ENCODE data around the gene ROR1.
A peak's percentile ranks its signal among the peaks of the same experiment; 100 is the strongest.

ROR1 gene

DNA sequence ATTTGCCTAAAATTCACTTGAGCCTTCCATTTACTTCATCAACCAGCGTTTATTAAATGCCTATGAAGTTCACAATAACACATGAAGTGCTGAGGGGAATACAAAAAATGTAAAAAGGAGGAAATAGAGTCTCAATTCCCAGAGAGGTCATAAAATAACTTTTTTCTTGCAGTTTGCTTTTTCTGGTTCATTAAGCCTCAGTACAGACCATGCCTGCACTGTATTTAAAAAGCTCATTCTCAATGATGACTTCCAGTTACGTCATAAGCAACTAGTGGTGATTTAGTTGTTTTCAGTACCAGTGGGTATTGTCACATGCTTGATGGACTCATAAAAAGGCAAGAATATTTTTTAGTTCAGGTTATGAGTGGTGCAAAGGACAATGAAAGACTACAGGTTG is 269.5 kb downstream of the ROR1 start:
- Histone ChIP-seq H3K9me3 (ENCODE audit: control insufficient read depth, low read depth, low read length) (no peaks in the 10 kb centered on the region), H3K4me1 (ENCODE audit: control insufficient read depth, low read depth, low read length) (peaks cover 35% of the 10 kb centered on the region), H3K27ac (ENCODE audit: low read length) (no peak overlapping the region), H3K4me3 (ENCODE audit: low read length) (no peak overlapping the region), H3K9ac (ENCODE audit: low read length) (no peak overlapping the region), H3K36me3 (ENCODE audit: control insufficient read depth, low read depth, low read length) (no peaks in the 10 kb centered on the region), H3K27me3 (ENCODE audit: control insufficient read depth, insufficient read depth, low read length) (no peaks in the 10 kb centered on the region)

DNA sequence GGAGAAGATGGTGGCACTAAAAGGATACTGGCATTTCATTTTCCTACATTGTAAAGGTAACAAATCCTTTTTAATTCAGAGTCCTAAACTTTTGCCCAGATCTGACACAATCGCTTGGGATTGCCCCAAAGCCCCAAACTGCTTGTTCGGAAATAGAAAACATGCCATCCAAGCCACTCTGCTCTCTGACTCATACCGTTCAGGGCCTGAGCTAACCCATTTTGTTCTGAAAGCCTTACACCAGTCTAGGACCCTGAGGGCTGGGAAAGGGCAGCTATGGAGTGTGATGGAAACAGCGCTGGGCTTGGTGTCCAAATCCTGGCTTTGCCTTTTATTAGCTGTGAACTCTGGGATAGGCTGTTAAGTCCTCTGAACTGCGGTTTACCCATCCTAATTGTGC is 270.2 kb downstream of the ROR1 start:
- no peak overlapping the region for H3K9ac ChIP-seq (ENCODE audit: low read length)
- H3K4me3 ChIP-seq (ENCODE audit: low read length): no peak overlapping the region
- no peaks in the 10 kb centered on the region for H3K36me3 ChIP-seq (ENCODE audit: control insufficient read depth, low read depth, low read length)
- no peak overlapping the region for H3K27ac ChIP-seq (ENCODE audit: low read length)
- H3K9me3 ChIP-seq (ENCODE audit: control insufficient read depth, low read depth, low read length): no peaks in the 10 kb centered on the region
- H3K27me3 ChIP-seq (ENCODE audit: control insufficient read depth, insufficient read depth, low read length): no peaks in the 10 kb centered on the region
- peaks cover 28% of the 10 kb centered on the region for H3K4me1 ChIP-seq (ENCODE audit: control insufficient read depth, low read depth, low read length)

GRCh38 chr1:64046243-64046642 is 272.4 kb downstream of the ROR1 start:
- Histone ChIP-seq H3K27ac (ENCODE audit: low read length) (peak overlapping the region; percentile 38), H3K4me1 (ENCODE audit: control insufficient read depth, low read depth, low read length) (peaks cover 17% of the 10 kb centered on the region), H3K9me3 (ENCODE audit: control insufficient read depth, low read depth, low read length) (no peaks in the 10 kb centered on the region), H3K36me3 (ENCODE audit: control insufficient read depth, low read depth, low read length) (peaks cover 8% of the 10 kb centered on the region), H3K9ac (ENCODE audit: low read length) (no peak overlapping the region), H3K27me3 (ENCODE audit: control insufficient read depth, insufficient read depth, low read length) (no peaks in the 10 kb centered on the region), H3K4me3 (ENCODE audit: low read length) (no peak overlapping the region)

DNA sequence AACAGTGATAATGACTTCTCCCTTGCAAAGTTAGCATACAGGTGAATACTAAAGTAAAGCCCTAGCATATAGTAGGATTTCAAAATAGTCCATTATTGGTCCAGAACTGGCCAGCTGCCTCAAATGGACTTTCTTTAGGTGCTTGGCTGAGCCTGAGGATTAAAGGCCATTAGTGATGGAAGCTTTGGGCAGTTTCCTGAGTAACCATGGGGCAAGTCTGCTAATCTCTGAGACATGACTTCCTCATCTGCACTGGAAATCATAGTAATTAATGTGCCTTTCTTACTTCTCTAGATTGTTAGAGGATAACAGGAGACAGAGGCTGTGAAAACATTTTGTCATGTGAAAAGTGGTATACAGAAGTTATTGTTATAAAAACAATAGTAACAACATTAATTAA is 273.1 kb downstream of the ROR1 start:
- Histone ChIP-seq H3K36me3 (ENCODE audit: control insufficient read depth, low read depth, low read length) (peaks cover 8% of the 10 kb centered on the region), H3K9ac (ENCODE audit: low read length) (no peak overlapping the region), H3K27ac (ENCODE audit: low read length) (no peak overlapping the region), H3K4me3 (ENCODE audit: low read length) (no peak overlapping the region), H3K4me1 (ENCODE audit: control insufficient read depth, low read depth, low read length) (peaks cover 17% of the 10 kb centered on the region), H3K9me3 (ENCODE audit: control insufficient read depth, low read depth, low read length) (no peaks in the 10 kb centered on the region), H3K27me3 (ENCODE audit: control insufficient read depth, insufficient read depth, low read length) (no peaks in the 10 kb centered on the region)

DNA sequence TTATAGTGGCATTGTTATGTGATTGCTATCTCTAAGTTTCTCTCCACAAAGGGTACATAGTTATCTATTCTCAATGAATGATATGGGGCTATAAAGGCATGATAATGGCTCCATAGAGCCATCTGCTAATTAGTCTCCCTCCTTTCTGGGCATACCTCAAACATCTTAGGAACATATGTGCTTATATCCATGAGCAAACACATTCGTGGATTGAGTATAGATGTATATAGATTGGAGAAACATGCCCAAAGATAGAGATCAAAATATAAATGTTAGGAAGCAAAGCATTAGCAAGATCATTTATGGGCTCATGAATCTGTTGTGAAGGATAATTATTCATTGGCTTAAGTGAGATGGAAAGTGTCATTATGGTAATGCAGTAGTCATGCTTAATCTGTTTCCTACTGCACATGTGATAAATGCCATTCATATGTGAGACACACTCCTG is 273.8 kb downstream of the ROR1 start:
- H3K27ac ChIP-seq (ENCODE audit: low read length): no peak overlapping the region
- no peak overlapping the region for H3K9ac ChIP-seq (ENCODE audit: low read length)
- H3K36me3 ChIP-seq (ENCODE audit: control insufficient read depth, low read depth, low read length): peaks cover 8% of the 10 kb centered on the region
- no peak overlapping the region for H3K4me3 ChIP-seq (ENCODE audit: low read length)
- H3K9me3 ChIP-seq (ENCODE audit: control insufficient read depth, low read depth, low read length): no peaks in the 10 kb centered on the region
- no peaks in the 10 kb centered on the region for H3K27me3 ChIP-seq (ENCODE audit: control insufficient read depth, insufficient read depth, low read length)
- H3K4me1 ChIP-seq (ENCODE audit: control insufficient read depth, low read depth, low read length): peaks cover 17% of the 10 kb centered on the region

DNA sequence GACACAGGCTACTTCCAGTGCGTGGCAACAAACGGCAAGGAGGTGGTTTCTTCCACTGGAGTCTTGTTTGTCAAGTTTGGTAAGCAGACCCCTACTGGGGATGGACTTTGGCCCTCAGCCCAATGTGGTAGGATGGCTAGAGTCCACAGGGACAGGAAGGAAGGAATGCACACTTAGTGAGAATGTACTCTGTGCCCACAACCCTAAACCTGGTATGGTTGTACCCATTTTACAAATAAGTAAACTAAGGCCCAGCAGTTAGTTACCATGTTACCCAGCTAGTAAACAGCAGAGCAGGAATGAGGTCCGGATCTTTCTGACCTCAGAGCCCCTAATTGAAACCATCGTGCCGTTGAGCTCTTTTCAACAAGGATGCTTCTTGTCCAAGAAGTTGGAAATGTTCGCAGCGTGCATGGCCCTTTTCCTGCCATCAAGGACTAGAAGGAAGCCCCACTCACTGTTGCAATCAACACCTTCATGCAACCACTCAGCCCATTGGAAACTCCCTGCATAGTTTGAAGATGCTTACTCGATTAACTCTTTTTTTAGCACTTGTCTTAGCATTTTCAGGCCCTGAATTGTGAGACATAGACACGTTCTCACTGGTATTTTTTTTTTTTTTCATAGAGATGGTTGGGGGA is 276.2 kb downstream of the ROR1 start:
- H3K27me3 ChIP-seq (ENCODE audit: control insufficient read depth, insufficient read depth, low read length): no peaks in the 10 kb centered on the region
- H3K9ac ChIP-seq (ENCODE audit: low read length): no peak overlapping the region
- H3K4me3 ChIP-seq (ENCODE audit: low read length): no peak overlapping the region
- H3K9me3 ChIP-seq (ENCODE audit: control insufficient read depth, low read depth, low read length): no peaks in the 10 kb centered on the region
- H3K36me3 ChIP-seq (ENCODE audit: control insufficient read depth, low read depth, low read length): peaks cover 11% of the 10 kb centered on the region
- H3K4me1 ChIP-seq (ENCODE audit: control insufficient read depth, low read depth, low read length): peaks cover 17% of the 10 kb centered on the region
- no peak overlapping the region for H3K27ac ChIP-seq (ENCODE audit: low read length)

DNA sequence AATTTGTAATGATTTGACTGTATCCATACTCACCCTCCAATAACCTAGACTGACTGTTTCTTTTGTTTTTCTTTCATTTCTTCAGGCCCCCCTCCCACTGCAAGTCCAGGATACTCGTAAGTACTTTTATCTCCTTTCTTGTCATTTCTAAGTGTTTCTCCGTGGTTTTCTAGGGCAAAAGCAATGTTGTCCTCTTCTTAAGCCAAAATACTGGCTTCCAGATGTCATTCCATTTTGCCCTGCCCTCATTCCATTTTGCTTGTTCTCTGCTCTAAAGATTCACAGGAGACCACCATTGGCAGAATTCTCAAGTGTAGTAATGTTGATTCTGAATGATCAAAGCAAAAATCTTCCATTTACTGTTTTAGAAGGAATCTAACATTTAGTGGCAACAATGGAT is 276.8 kb downstream of the ROR1 start:
- Histone ChIP-seq H3K4me3 (ENCODE audit: low read length) (no peak overlapping the region), H3K9me3 (ENCODE audit: control insufficient read depth, low read depth, low read length) (no peaks in the 10 kb centered on the region), H3K36me3 (ENCODE audit: control insufficient read depth, low read depth, low read length) (peaks cover 11% of the 10 kb centered on the region), H3K9ac (ENCODE audit: low read length) (no peak overlapping the region), H3K4me1 (ENCODE audit: control insufficient read depth, low read depth, low read length) (peaks cover 14% of the 10 kb centered on the region), H3K27me3 (ENCODE audit: control insufficient read depth, insufficient read depth, low read length) (no peaks in the 10 kb centered on the region), H3K27ac (ENCODE audit: low read length) (no peak overlapping the region)

GRCh38 chr1:64051796-64052195 is 278.0 kb downstream of the ROR1 start:
- Histone ChIP-seq H3K4me3 (ENCODE audit: low read length) (no peak overlapping the region), H3K4me1 (ENCODE audit: control insufficient read depth, low read depth, low read length) (peaks cover 2% of the 10 kb centered on the region), H3K9me3 (ENCODE audit: control insufficient read depth, low read depth, low read length) (no peaks in the 10 kb centered on the region), H3K9ac (ENCODE audit: low read length) (no peak overlapping the region), H3K36me3 (ENCODE audit: control insufficient read depth, low read depth, low read length) (peaks cover 11% of the 10 kb centered on the region), H3K27ac (ENCODE audit: low read length) (no peak overlapping the region), H3K27me3 (ENCODE audit: control insufficient read depth, insufficient read depth, low read length) (no peaks in the 10 kb centered on the region)

GRCh38 chr1:64052777-64053176 is 279.0 kb downstream of the ROR1 start:
- no peak overlapping the region for H3K9ac ChIP-seq (ENCODE audit: low read length)
- no peaks in the 10 kb centered on the region for H3K9me3 ChIP-seq (ENCODE audit: control insufficient read depth, low read depth, low read length)
- H3K36me3 ChIP-seq (ENCODE audit: control insufficient read depth, low read depth, low read length): peaks cover 11% of the 10 kb centered on the region
- H3K27ac ChIP-seq (ENCODE audit: low read length): no peak overlapping the region
- no peaks in the 10 kb centered on the region for H3K27me3 ChIP-seq (ENCODE audit: control insufficient read depth, insufficient read depth, low read length)
- no peaks in the 10 kb centered on the region for H3K4me1 ChIP-seq (ENCODE audit: control insufficient read depth, low read depth, low read length)
- no peak overlapping the region for H3K4me3 ChIP-seq (ENCODE audit: low read length)

- Histone ChIP-seq H3K27me3 (ENCODE audit: control insufficient read depth, insufficient read depth, low read length) (peaks cover 22% of the 10 kb centered on the region), H3K9me3 (ENCODE audit: control insufficient read depth, low read depth, low read length) (no peaks in the 10 kb centered on the region), H3K27ac (ENCODE audit: low read length) (no peak overlapping the region), H3K9ac (ENCODE audit: low read length) (no peak overlapping the region), H3K4me1 (ENCODE audit: control insufficient read depth, low read depth, low read length) (peaks cover 3% of the 10 kb centered on the region), H3K36me3 (ENCODE audit: control insufficient read depth, low read depth, low read length) (peaks cover 6% of the 10 kb centered on the region), H3K4me3 (ENCODE audit: low read length) (no peak overlapping the region)
Observed at GRCh38 chr1:64055310-64055709, 281.5 kb downstream of the ROR1 start.

DNA sequence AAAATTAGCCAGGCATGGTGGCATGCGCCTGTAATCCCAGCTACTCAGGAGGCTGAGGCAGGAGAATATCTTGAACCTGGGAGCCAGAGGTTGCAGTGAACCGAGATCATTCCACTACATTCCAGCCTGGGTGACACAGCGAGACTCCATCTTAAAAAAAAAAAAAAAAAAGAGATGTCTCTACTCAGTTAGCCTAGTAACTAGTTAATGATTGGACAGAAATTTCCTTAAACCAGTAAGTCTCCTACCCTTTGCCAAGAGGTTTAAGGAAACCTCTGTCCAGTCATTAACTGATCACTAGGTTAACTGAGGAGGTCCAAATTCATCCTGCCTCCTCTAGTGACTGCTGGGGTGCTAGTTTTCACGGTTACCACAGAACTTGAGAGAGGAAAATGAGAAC is 285.7 kb downstream of the ROR1 start:
- H3K36me3 ChIP-seq (ENCODE audit: control insufficient read depth, low read depth, low read length): peaks cover 3% of the 10 kb centered on the region

GRCh38 chr1:64060611-64061302 is 286.9 kb downstream of the ROR1 start:
- Histone ChIP-seq H3K27me3 (ENCODE audit: control insufficient read depth, insufficient read depth, low read length) (peaks cover 28% of the 10 kb centered on the region), H3K36me3 (ENCODE audit: control insufficient read depth, low read depth, low read length) (no peaks in the 10 kb centered on the region), H3K9ac (ENCODE audit: low read length) (no peak overlapping the region), H3K9me3 (ENCODE audit: control insufficient read depth, low read depth, low read length) (no peaks in the 10 kb centered on the region), H3K27ac (ENCODE audit: low read length) (no peak overlapping the region), H3K4me3 (ENCODE audit: low read length) (no peak overlapping the region), H3K4me1 (ENCODE audit: control insufficient read depth, low read depth, low read length) (peaks cover 17% of the 10 kb centered on the region)

More for the DNA sequence above, 285.7 kb downstream of the ROR1 start:
- Histone ChIP-seq H3K4me1 (ENCODE audit: control insufficient read depth, low read depth, low read length) (peaks cover 17% of the 10 kb centered on the region), H3K9me3 (ENCODE audit: control insufficient read depth, low read depth, low read length) (no peaks in the 10 kb centered on the region), H3K9ac (ENCODE audit: low read length) (no peak overlapping the region), H3K27me3 (ENCODE audit: control insufficient read depth, insufficient read depth, low read length) (peaks cover 28% of the 10 kb centered on the region), H3K4me3 (ENCODE audit: low read length) (no peak overlapping the region), H3K27ac (ENCODE audit: low read length) (no peak overlapping the region)

All from iPS-18a (cell line).